Measurements from ENCODE around the gene CCNL1.

The CCNL1 gene

DNA sequence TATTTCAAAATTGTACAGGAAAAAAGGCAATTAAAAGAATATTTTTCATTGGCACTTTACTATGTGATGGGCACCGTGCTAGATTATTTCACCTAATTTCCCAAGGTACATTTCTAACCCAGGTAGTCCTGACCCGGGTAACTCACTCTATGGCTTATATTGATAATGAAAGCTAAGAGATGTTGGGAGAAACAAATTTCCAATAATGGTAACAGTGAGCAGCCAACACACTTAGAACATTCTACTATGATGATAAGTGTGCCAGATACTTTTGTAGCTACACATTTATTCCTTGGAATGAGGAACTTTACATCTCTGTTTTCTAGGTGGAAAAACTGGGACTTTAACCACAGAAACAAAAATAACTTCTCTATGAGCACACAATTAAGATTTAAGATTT lies 7.5 kb downstream of the CCNL1 start:
- no peak for TF ChIP-seq CTCF (IDR thresholded peaks at IDR 0.05; ENCODE audit: low read depth, low read length, missing control alignments)
- peaks cover 93% of the 10 kb centered on the region for H3K36me3 ChIP-seq (replicated peaks)
- no peaks in the 10 kb centered on the region for H3K27me3 ChIP-seq (replicated peaks)
- no peak overlapping the region for H3K27ac ChIP-seq
- DNase-seq: no peak
- in situ Hi-C loops (cut with HindIII; ENCODE audit: low pct_ligation_motif_present, low sequenced_read_pairs): no loop called here
- H3K4me3 ChIP-seq (ENCODE audit: low read depth, low read length): no peak overlapping the region

- Histone ChIP-seq H3K27ac (no peak overlapping the region), H3K36me3 (replicated peaks) (peaks cover 93% of the 10 kb centered on the region), H3K4me3 (ENCODE audit: low read depth, low read length) (no peak overlapping the region), H3K27me3 (replicated peaks) (no peaks in the 10 kb centered on the region)
- DNase-seq: no peak
- in situ Hi-C loops (cut with HindIII; ENCODE audit: low pct_ligation_motif_present, low sequenced_read_pairs): no loop called here
- no peak for TF ChIP-seq CTCF (IDR thresholded peaks at IDR 0.05; ENCODE audit: low read depth, low read length, missing control alignments)
Observed at GRCh38 chr3:157151627-157152026, 8.3 kb downstream of the CCNL1 start.

GRCh38 chr3:157151151-157151550 lies 8.8 kb downstream of the CCNL1 start:
- TF ChIP-seq CTCF (IDR thresholded peaks at IDR 0.05; ENCODE audit: low read depth, low read length, missing control alignments): no peak
- Histone ChIP-seq H3K36me3 (replicated peaks) (peaks cover 92% of the 10 kb centered on the region), H3K4me3 (ENCODE audit: low read depth, low read length) (no peak overlapping the region), H3K27me3 (replicated peaks) (no peaks in the 10 kb centered on the region), H3K27ac (no peak overlapping the region)
- in situ Hi-C loops (cut with HindIII; ENCODE audit: low pct_ligation_motif_present, low sequenced_read_pairs): no loop called here
- no peak for DNase-seq

GRCh38 chr3:157149136-157149696 lies 10.7 kb downstream of the CCNL1 start:
- no peak for TF ChIP-seq CTCF (IDR thresholded peaks at IDR 0.05; ENCODE audit: low read depth, low read length, missing control alignments)
- Histone ChIP-seq H3K27me3 (replicated peaks) (no peaks in the 10 kb centered on the region), H3K4me3 (ENCODE audit: low read depth, low read length) (no peak overlapping the region), H3K36me3 (replicated peaks) (peaks cover 83% of the 10 kb centered on the region), H3K27ac (no peak overlapping the region)
- DNase-seq: no peak
- in situ Hi-C loops (cut with HindIII; ENCODE audit: low pct_ligation_motif_present, low sequenced_read_pairs): no loop called here

DNA sequence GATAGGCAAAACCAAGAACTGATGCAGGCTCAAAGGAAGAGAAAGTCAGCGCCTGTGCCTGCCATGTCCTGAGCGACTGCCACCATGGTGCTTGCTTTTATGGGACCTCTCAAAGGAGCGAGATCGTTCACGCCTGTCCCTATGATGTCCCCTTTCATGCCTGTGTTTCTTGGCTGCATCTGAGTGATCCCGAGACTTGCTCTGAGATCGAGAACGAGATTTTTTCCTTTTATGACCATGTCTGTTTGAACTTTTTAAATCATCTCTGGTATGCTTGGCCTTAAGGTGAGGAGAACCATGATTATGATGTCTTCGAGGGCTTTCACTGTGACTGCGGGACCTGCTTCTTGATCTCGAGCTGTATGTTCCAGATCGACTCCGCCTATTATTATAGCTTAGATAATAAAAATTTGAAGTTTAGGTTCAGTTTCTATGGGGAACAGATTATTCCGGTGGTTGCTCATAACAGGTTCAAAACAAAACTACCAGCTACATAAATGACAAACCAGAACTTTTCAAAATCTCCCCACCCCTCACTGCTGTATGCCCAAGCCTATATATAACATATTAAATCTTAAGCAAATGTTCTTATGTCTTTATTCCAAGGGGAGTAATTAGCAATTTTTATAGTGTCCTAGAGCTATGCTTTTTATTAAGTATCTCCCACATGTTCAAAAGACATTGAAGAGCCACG lies 11.6 kb downstream of the CCNL1 start:
- in situ Hi-C loops (cut with HindIII; ENCODE audit: low pct_ligation_motif_present, low sequenced_read_pairs): no loop called here
- Histone ChIP-seq H3K36me3 (replicated peaks) (peaks cover 80% of the 10 kb centered on the region), H3K4me3 (ENCODE audit: low read depth, low read length) (no peak overlapping the region), H3K27me3 (replicated peaks) (no peaks in the 10 kb centered on the region), H3K27ac (no peak overlapping the region)
- TF ChIP-seq CTCF (IDR thresholded peaks at IDR 0.05; ENCODE audit: low read depth, low read length, missing control alignments): no peak
- no peak for DNase-seq
